K562 (cell line): ENCODE data around the gene ORMDL3. TPM values are rescaled to one million over a fixed set of nuclear protein-coding genes. Genes with fewer than 3 reads are reported as not detected.

Source experiments
- EP400 ChIP-seq: fragments of 450-650 bp; IDR thresholded peaks from 2 replicates; pipeline ENCODE4 v1.6.1; 2017; ENCODE audit warnings: antibody characterized with exemption, mild to moderate bottlenecking, moderate library complexity
- HCFC1 ChIP-seq: IDR thresholded peaks from 2 replicates; pipeline ENCODE4 v1.6.1; 2012; ENCODE audit warnings: low read depth, low read length, improper control_type of control experiment
- JUND ChIP-seq, 2 experiments: IDR thresholded peaks; 2 replicates in 1 of 2; 3 replicates in 1 of 2; pipeline ENCODE4 v1.6.1; 2011; ENCODE audit warnings: borderline replicate concordance in 2 of 2, low read depth in 2 of 2, low read length in 2 of 2, improper control_type of control experiment in 1 of 2, missing biosample characterization in 1 of 2, missing genetic modification characterization in 1 of 2, missing genetic modification reagents in 1 of 2
- KDM2B ChIP-seq: fragments of 250-450 bp; sonication (Bioruptor Pico); IDR thresholded peaks from 2 replicates; pipeline ENCODE4 v1.8.0; 2021; ENCODE audit warnings: mild to moderate bottlenecking, moderate library complexity
- KLF13 ChIP-seq: fragments of 450-650 bp; IDR thresholded peaks from 2 replicates; pipeline ENCODE4 v1.6.1; 2016; ENCODE audit warnings: missing genetic modification characterization, low read depth, mild to moderate bottlenecking, missing compliant biosample characterization, moderate library complexity, borderline replicate concordance
- NCOA2 ChIP-seq, 2 experiments: fragments of 450-650 bp; IDR thresholded peaks; 2 replicates each; pipeline ENCODE4 v1.6.1; 2018; ENCODE audit warnings: mild to moderate bottlenecking in 2 of 2, moderate library complexity in 1 of 2; ENCODE audit not compliant: partially characterized antibody in 2 of 2
- NFATC3 ChIP-seq: fragments of 450-650 bp; IDR thresholded peaks from 2 replicates; pipeline ENCODE4 v1.6.1; 2017; ENCODE audit warnings: mild to moderate bottlenecking
- NR1H2 ChIP-seq: sonication (generic); formaldehyde crosslinking; IDR thresholded peaks from 2 replicates; pipeline ENCODE4 v1.4.0; 2020; ENCODE audit warnings: mild to moderate bottlenecking, missing genetic modification reagents
- PHTF2 ChIP-seq: fragments of 250-450 bp; sonication (Bioruptor Pico); IDR thresholded peaks from 2 replicates; pipeline ENCODE4 v1.5.0; 2021; ENCODE audit warnings: mild to moderate bottlenecking
- RB1 ChIP-seq: fragments of 450-650 bp; IDR thresholded peaks from 2 replicates; pipeline ENCODE4 v1.6.1; 2017; ENCODE audit warnings: low read depth, mild to moderate bottlenecking
- SIN3A ChIP-seq, 2 experiments: fragments of 150-350 bp in 1 of 2; IDR thresholded peaks; 2 replicates each; pipeline ENCODE4 v1.6.1; 2011 to 2016; ENCODE audit warnings: borderline replicate concordance in 2 of 2, low read depth in 2 of 2, low read length in 2 of 2, mild to moderate bottlenecking in 2 of 2, moderate library complexity in 2 of 2; ENCODE audit not compliant: control insufficient read depth in 1 of 2
- SNRNP70 ChIP-seq: fragments of 200-400 bp; formaldehyde crosslinking; optimal IDR thresholded peaks from 2 replicates; pipeline ENCODE3; 2017; ENCODE audit warnings: low read depth, low read length
- ZKSCAN3 ChIP-seq: fragments of 250-450 bp; sonication (Bioruptor Pico); IDR thresholded peaks from 2 replicates; pipeline ENCODE4 v1.4.0; 2020
- ZNF121 ChIP-seq: sonication (generic); formaldehyde crosslinking; conservative IDR thresholded peaks from 2 replicates; pipeline ENCODE4 v1.8.0; 2022; ENCODE audit warnings: missing genetic modification reagents
- ZNF253 ChIP-seq: fragments of 250-450 bp; sonication (Bioruptor Pico); conservative IDR thresholded peaks from 2 replicates; pipeline ENCODE4 v1.6.1; 2021; ENCODE audit warnings: mild to moderate bottlenecking
- ZNF778 ChIP-seq: fragments of 450-650 bp; formaldehyde crosslinking; IDR thresholded peaks from 2 replicates; pipeline ENCODE4 v1.4.0; 2020; ENCODE audit warnings: mild to moderate bottlenecking, moderate library complexity
- ZNF830 ChIP-seq: fragments of 250-450 bp; sonication (Bioruptor Pico); IDR thresholded peaks from 2 replicates; pipeline ENCODE4 v1.5.0; 2021; ENCODE audit warnings: mild to moderate bottlenecking
- polyA plus RNA-seq, 8 experiments: library from polyadenylated mRNA; depleted of rRNA in 4 of 8; stranded (reverse) in 5 of 8; unstranded in 3 of 8; fragments of >200 nt; fragmentation: Nextera tagmentation in 2 of 8; fragmentation: Illumina TruSeq in 1 of 8; extraction: Ambion mirVana in 2 of 8; extraction: Trizol in 1 of 8; gene quantifications; 2 replicates each; pipeline versions ENCODE4 v1.2.1 to v1.2.3, GENCODE V29; 2011 to 2014; ENCODE audit warnings: inconsistent platforms in 1 of 8, missing spikeins in 1 of 8
- total RNA-seq, 7 experiments: library from RNA; depleted of rRNA in 6 of 7; stranded (reverse); fragments of >200 nt in 6 of 7; fragmentation: Illumina TruSeq in 2 of 7; extraction: Trizol in 2 of 7; gene quantifications; 2 replicates each; pipeline versions ENCODE4 v1.2.1 to v1.2.3, GENCODE V29; 2011 to 2021; ENCODE audit warnings: low replicate concordance in 1 of 7
- TF ChIP-seq, protein P1 (sequence below): fragments of 250-450 bp; sonication (Bioruptor Pico); IDR thresholded peaks from 2 replicates; pipeline ENCODE4 v1.8.0; 2021; ENCODE audit warnings: moderate library complexity, mild to moderate bottlenecking, inconsistent platforms
- TF ChIP-seq, protein P2 (sequence below): sonication (generic); IDR thresholded peaks from 2 replicates; pipeline ENCODE4 v1.6.1; 2016
- TF ChIP-seq, protein P3 (sequence below): fragments of 150-350 bp; conservative IDR thresholded peaks from 2 replicates; pipeline ENCODE4 v1.6.1; 2014; ENCODE audit warnings: low read length
- TF ChIP-seq, protein P4 (sequence below): sonication (generic); formaldehyde crosslinking; IDR thresholded peaks from 2 replicates; pipeline ENCODE4 v1.8.1; 2022; ENCODE audit warnings: missing genetic modification reagents
- TF ChIP-seq, protein P5 (sequence below): fragments of 450-650 bp; IDR thresholded peaks from 2 replicates; pipeline ENCODE4 v1.6.1; 2016; ENCODE audit warnings: low read depth, mild to moderate bottlenecking, moderate library complexity

ORMDL3 gene
- total and polyA plus RNA-seq, 9 of the 15 experiments (the other 6 are each of a cell fraction or from before 2014, with no cell fraction given) = 2.7 to 57.4 (median 27.1) TPM

DNA sequence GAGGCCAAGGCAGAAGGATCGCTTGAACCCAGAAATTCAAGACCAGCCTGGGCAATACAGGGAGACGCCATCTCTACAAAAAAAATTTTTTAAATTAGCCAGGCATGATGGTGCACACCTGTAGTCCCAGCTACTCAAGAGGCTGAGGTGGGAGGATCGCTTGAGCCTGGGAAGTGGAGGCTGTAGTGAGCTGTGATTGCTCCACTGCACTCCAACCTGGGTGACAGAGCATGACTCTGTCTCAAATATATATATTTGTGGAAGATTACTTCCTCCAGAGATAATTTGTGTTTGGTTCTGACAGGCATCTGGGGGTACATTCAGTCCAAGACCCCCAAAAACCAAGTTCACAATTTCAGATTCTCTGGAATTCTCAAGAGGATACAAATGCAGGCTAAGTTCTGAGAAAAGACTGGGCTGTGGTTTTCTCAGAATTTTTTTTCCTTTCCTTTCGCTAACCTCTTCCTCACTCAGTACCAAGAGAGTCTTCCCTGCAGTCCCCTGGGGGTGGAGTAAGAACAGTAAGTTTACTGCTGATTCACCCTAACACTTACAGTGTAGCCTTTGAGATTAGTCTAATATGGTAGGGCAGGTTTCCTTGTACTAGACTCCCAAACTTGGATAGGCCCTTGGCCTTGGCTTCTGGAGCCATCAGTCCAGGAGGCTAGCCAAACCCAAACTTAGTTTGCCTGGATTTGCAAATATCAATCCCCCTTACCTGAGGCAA is 24.1 kb downstream of the ORMDL3 start (continued):
- TF ChIP-seq NCOA2 (IDR thresholded peaks at IDR 0.05; ENCODE audit: partially characterized antibody in 2 of 2) = no peak
- TF ChIP-seq, protein P1, sequence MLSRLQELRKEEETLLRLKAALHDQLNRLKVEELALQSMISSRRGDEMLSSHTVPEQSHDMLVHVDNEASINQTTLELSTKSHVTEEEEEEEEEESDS (CRISPR knock-in tag) = no peak
- TF ChIP-seq ZNF830 (CRISPR knock-in tag) = no peak
- TF ChIP-seq, protein P2, sequence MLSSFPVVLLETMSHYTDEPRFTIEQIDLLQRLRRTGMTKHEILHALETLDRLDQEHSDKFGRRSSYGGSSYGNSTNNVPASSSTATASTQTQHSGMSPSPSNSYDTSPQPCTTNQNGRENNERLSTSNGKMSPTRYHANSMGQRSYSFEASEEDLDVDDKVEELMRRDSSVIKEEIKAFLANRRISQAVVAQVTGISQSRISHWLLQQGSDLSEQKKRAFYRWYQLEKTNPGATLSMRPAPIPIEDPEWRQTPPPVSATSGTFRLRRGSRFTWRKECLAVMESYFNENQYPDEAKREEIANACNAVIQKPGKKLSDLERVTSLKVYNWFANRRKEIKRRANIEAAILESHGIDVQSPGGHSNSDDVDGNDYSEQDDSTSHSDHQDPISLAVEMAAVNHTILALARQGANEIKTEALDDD = peak; percentile 82
- no peak for TF ChIP-seq ZNF778 (CRISPR knock-in tag)
- TF ChIP-seq ZNF121 (CRISPR knock-in tag) = no peak
- TF ChIP-seq ZNF253 (CRISPR knock-in tag) = no peak
- TF ChIP-seq, protein P3, sequence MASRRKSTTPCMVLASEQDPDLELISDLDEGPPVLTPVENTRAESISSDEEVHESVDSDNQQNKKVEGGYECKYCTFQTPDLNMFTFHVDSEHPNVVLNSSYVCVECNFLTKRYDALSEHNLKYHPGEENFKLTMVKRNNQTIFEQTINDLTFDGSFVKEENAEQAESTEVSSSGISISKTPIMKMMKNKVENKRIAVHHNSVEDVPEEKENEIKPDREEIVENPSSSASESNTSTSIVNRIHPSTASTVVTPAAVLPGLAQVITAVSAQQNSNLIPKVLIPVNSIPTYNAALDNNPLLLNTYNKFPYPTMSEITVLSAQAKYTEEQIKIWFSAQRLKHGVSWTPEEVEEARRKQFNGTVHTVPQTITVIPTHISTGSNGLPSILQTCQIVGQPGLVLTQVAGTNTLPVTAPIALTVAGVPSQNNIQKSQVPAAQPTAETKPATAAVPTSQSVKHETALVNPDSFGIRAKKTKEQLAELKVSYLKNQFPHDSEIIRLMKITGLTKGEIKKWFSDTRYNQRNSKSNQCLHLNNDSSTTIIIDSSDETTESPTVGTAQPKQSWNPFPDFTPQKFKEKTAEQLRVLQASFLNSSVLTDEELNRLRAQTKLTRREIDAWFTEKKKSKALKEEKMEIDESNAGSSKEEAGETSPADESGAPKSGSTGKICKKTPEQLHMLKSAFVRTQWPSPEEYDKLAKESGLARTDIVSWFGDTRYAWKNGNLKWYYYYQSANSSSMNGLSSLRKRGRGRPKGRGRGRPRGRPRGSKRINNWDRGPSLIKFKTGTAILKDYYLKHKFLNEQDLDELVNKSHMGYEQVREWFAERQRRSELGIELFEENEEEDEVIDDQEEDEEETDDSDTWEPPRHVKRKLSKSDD = no peak
- TF ChIP-seq NFATC3 = no peak
- no peak for TF ChIP-seq HCFC1
- TF ChIP-seq ZKSCAN3 (CRISPR knock-in tag) = no peak
- TF ChIP-seq SNRNP70 = no peak
- TF ChIP-seq JUND (IDR thresholded peaks at IDR 0.05; ENCODE audit: borderline replicate concordance, low read depth, low read length) = peak; percentile 28; the same call in 1 of the 2 replicates
- peak; percentile 44; the same call in 1 of the 3 replicates for TF ChIP-seq JUND (tag; IDR thresholded peaks at IDR 0.05; ENCODE audit: borderline replicate concordance, low read depth, low read length)
- TF ChIP-seq, protein P4, sequence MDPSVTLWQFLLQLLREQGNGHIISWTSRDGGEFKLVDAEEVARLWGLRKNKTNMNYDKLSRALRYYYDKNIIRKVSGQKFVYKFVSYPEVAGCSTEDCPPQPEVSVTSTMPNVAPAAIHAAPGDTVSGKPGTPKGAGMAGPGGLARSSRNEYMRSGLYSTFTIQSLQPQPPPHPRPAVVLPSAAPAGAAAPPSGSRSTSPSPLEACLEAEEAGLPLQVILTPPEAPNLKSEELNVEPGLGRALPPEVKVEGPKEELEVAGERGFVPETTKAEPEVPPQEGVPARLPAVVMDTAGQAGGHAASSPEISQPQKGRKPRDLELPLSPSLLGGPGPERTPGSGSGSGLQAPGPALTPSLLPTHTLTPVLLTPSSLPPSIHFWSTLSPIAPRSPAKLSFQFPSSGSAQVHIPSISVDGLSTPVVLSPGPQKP (CRISPR knock-in tag) = no peak
- TF ChIP-seq, protein P5, sequence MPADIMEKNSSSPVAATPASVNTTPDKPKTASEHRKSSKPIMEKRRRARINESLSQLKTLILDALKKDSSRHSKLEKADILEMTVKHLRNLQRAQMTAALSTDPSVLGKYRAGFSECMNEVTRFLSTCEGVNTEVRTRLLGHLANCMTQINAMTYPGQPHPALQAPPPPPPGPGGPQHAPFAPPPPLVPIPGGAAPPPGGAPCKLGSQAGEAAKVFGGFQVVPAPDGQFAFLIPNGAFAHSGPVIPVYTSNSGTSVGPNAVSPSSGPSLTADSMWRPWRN = no peak
- no peak for TF ChIP-seq RB1
- TF ChIP-seq PHTF2 (CRISPR knock-in tag) = no peak
- TF ChIP-seq NR1H2 (CRISPR knock-in tag) = no peak
- TF ChIP-seq KDM2B (CRISPR knock-in tag) = no peak
- no peak for TF ChIP-seq EP400
- no peak for TF ChIP-seq KLF13
- no peak for TF ChIP-seq SIN3A (IDR thresholded peaks at IDR 0.05; ENCODE audit: borderline replicate concordance in 2 of 2, control insufficient read depth in 1 of 2, low read depth in 2 of 2, low read length in 2 of 2)
